Activated CD8-positive, alpha-beta T cell treated with anti-CD3 and anti-CD28 coated beads for 36 hours (primary cell): ENCODE data around the gene GABPB1. TPM values are rescaled to one million over a fixed set of nuclear protein-coding genes. Genes with fewer than 3 reads are reported as not detected.
"Not testable (repeated sequence)": the region's sequence is repeated elsewhere in the genome, so short reads cannot be mapped to it uniquely, and the experiment has no call there.

ENCODE experiments used
- ATAC-seq: fragments of 200-7000 bp; cut with Tn5 transposase; one replicate; pipeline ENCODE4 v1.10.0; 2021; ENCODE audit warnings: mild to moderate bottlenecking, moderate library complexity
- CTCF ChIA-PET: fragments of 350-600 bp; sonication (Branson Sonifier 250); formaldehyde crosslinking; loops from one replicate; lab custom pipeline; 2021; ENCODE audit warnings: antibody characterized with exemption; lab: Charles Lee
- POLR2A ChIA-PET: fragments of 350-600 bp; sonication (Branson Sonifier 250); formaldehyde crosslinking; loops from one replicate; lab custom pipeline; 2021; ENCODE audit warnings: antibody characterized with exemption; lab: Charles Lee
- DNase-seq: peaks from one replicate; pipeline ENCODE4 v3.0.0-alpha.2; 2020
- H3K27ac Mint-ChIP-seq: one replicate; pipeline ENCODE4 v1.8.0; 2021; ENCODE audit warnings: mild to moderate bottlenecking, mixed read lengths
- H3K27me3 Mint-ChIP-seq: one replicate; pipeline ENCODE4 v1.8.0; 2021; ENCODE audit warnings: mixed read lengths
- H3K36me3 Mint-ChIP-seq: one replicate; pipeline ENCODE4 v1.8.0; 2021; ENCODE audit warnings: low read depth, mixed read lengths
- H3K4me1 Mint-ChIP-seq: one replicate; pipeline ENCODE4 v1.8.0; 2021; ENCODE audit warnings: low read depth, mixed read lengths
- H3K4me3 Mint-ChIP-seq: one replicate; pipeline ENCODE4 v1.8.0; 2021; ENCODE audit warnings: mild to moderate bottlenecking, moderate library complexity, mixed read lengths
- H3K9me3 Mint-ChIP-seq: one replicate; pipeline ENCODE4 v1.8.0; 2021; ENCODE audit warnings: mixed read lengths
- intact Hi-C: fragments of 100-400 bp; cut with micrococcal nuclease; formaldehyde crosslinking; loops from one replicate; pipeline ENCODE4 v1.10.0; 2022
- total RNA-seq, 2 experiments: library from RNA; stranded (reverse); gene quantifications; one replicate each; pipeline ENCODE4 v1.2.3, GENCODE V29; 2021
- TF ChIP-seq, protein P1 (sequence below): fragments of 200-600 bp; IDR thresholded peaks from one replicate; pipeline ENCODE4 v1.8.0; 2022; ENCODE audit warnings: antibody characterized with exemption, mild to moderate bottlenecking

GABPB1 gene
- total RNA-seq, 2 experiments from 2014 or later = 33.2 to 36.2 TPM

DNA sequence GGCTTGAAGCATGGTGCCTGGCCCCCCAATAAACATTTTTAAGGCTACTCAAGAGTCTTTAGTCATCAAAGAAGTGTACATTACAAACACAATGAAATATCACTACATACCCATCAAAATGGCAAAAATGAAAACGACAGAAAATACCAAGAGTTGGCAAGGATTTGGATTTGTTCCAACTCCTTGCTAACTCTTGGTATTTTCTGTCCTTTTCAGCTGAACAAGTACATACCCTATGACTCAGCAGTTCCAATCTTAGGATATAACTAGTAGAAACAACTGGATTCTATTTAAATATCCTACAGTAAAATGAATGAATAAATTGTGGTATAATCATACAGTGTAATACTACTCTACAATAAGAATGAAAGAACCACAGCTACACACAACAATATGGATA, 25.1 kb upstream of the GABPB1 start:
- intact Hi-C loops = no loop called here
- no peak for ATAC-seq
- no peaks in the 10 kb centered on the region for H3K36me3 Mint-ChIP-seq
- POLR2A ChIA-PET = interaction anchor here (4.0 kb wide), 1 partner anchor 24 kb away, joined by 24 read pairs; the partner anchor contains the start of gene GABPB1
- no peaks in the 10 kb centered on the region for H3K9me3 Mint-ChIP-seq
- no peak overlapping the region for H3K27ac Mint-ChIP-seq
- TF ChIP-seq, protein P1, sequence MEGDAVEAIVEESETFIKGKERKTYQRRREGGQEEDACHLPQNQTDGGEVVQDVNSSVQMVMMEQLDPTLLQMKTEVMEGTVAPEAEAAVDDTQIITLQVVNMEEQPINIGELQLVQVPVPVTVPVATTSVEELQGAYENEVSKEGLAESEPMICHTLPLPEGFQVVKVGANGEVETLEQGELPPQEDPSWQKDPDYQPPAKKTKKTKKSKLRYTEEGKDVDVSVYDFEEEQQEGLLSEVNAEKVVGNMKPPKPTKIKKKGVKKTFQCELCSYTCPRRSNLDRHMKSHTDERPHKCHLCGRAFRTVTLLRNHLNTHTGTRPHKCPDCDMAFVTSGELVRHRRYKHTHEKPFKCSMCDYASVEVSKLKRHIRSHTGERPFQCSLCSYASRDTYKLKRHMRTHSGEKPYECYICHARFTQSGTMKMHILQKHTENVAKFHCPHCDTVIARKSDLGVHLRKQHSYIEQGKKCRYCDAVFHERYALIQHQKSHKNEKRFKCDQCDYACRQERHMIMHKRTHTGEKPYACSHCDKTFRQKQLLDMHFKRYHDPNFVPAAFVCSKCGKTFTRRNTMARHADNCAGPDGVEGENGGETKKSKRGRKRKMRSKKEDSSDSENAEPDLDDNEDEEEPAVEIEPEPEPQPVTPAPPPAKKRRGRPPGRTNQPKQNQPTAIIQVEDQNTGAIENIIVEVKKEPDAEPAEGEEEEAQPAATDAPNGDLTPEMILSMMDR = no peak
- CTCF ChIA-PET = no interaction called here
- DNase-seq = no peak
- H3K4me1 Mint-ChIP-seq = peaks cover 18% of the 10 kb centered on the region
- no peaks in the 10 kb centered on the region for H3K27me3 Mint-ChIP-seq
- no peak overlapping the region for H3K4me3 Mint-ChIP-seq

- ATAC-seq, DNase-seq, H3K27ac Mint-ChIP-seq, H3K4me3 Mint-ChIP-seq, H3K27me3 Mint-ChIP-seq, intact Hi-C loops, H3K36me3 Mint-ChIP-seq, H3K9me3 Mint-ChIP-seq: not testable (repeated sequence)
- POLR2A ChIA-PET = interaction anchor here (4.0 kb wide), 1 partner anchor 24 kb away, joined by 24 read pairs; the partner anchor contains the start of gene GABPB1
- CTCF ChIA-PET = interaction anchor here (0.7 to 1.0 kb wide), 2 partner anchors 27 to 557 kb away, joined by 3 to 4 read pairs; no protein-coding TSS in a partner anchor
- H3K4me1 Mint-ChIP-seq = peaks cover 18% of the 10 kb centered on the region
These were observed 24.4 kb upstream of the GABPB1 start for GRCh38 chr15:50379413-50379812.

DNA sequence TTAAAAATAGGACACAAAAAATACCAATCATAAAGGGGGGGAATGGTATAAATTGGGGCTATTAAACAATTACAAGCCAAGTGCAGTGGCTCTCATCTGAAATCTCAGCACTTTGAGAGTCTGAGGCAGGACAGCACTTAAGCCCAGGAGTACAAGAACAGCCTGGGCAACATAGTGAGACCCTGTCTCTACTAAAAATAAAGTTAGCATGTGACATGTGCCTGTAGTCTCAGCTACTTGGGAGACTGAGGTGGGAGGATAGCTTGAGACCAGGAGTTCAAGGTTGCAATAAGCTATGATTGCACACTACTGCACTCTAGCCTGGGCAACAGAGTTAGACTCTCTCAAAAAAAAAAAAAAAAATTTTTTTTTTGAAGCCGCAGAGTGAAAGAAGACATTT, 23.8 kb upstream of the GABPB1 start:
- H3K9me3 Mint-ChIP-seq = no peaks in the 10 kb centered on the region
- intact Hi-C loops = no loop called here
- TF ChIP-seq, protein P1 = no peak
- ChIA-PET CTCF (interaction anchor here (0.7 to 1.0 kb wide), 2 partner anchors 26 to 558 kb away, joined by 3 to 4 read pairs; no protein-coding TSS in a partner anchor), POLR2A (interaction anchor here (1.1 to 4.0 kb wide), 2 partner anchors 23 to 37 kb away, joined by 3 to 24 read pairs; partner anchors contain the start of gene GABPB1)
- H3K4me3 Mint-ChIP-seq = no peak overlapping the region
- H3K4me1 Mint-ChIP-seq = peaks cover 18% of the 10 kb centered on the region
- peak overlapping the region; percentile 86 for H3K27ac Mint-ChIP-seq
- H3K27me3 Mint-ChIP-seq = no peaks in the 10 kb centered on the region
- ATAC-seq (no peak), DNase-seq (no peak)
- no peaks in the 10 kb centered on the region for H3K36me3 Mint-ChIP-seq

DNA sequence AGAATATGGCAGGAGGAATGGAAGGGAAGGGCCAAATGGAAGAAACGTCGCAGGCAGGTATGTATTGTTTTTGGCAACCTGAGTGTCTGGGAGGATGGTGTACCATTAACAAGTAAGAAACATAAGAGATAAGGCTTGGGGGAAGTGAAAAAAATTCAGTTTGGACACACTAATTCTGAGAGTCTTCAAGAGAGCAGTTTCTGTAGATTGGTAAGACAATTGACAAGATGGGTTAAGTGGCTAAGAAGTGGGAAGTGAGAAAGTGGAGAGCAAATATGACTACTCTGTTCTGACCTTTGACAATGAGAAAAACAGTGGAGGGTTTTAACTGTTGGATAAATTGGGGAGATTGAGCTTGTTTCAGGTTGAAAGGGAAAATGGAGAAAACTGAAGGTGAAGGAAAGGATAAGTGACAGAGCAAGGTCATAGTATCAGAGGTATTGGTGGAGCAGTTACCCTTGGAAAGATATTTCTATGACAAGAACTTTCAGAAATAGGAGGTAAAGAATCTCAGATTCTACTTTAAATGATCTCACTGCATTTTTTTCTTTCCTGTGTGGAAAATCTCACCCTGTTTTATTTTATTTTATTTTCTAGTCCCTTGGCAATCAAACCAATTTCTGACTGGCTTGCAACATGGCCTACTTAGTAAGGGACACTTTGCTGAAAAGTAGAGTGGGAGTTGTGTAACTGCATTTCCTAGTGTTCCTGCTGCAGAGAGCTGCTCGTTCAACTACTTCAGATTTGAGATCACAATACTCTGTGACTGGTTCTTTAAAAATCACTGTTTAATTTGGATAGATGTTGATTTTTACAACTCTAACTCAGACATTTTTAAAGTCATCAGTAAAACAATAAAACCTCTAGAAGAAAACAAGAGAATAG, 23.1 kb upstream of the GABPB1 start:
- CTCF ChIA-PET = no interaction called here
- Mint-ChIP-seq H3K9me3 (no peaks in the 10 kb centered on the region), H3K27ac (peak overlapping the region; percentile 86), H3K36me3 (no peaks in the 10 kb centered on the region), H3K4me1 (peaks cover 18% of the 10 kb centered on the region), H3K4me3 (peak overlapping the region; percentile 1), H3K27me3 (no peaks in the 10 kb centered on the region)
- DNase-seq = no peak
- POLR2A ChIA-PET = interaction anchor here (1.0 to 4.0 kb wide), 4 partner anchors 20 to 195 kb away, joined by 3 to 24 read pairs (median 3); partner anchors contain the start of gene GABPB1
- TF ChIP-seq, protein P1 = no peak
- ATAC-seq = peak; percentile 95
- intact Hi-C loops = no loop called here

- H3K27me3 Mint-ChIP-seq, ATAC-seq, DNase-seq, H3K27ac Mint-ChIP-seq, intact Hi-C loops, H3K9me3 Mint-ChIP-seq, CTCF ChIA-PET, H3K4me3 Mint-ChIP-seq: not testable (repeated sequence)
- peaks cover 12% of the 10 kb centered on the region for H3K4me1 Mint-ChIP-seq
- H3K36me3 Mint-ChIP-seq = peaks cover 19% of the 10 kb centered on the region
- POLR2A ChIA-PET = interaction anchor here (1.0 kb wide), 1 partner anchor 14 kb away, joined by 3 read pairs; the partner anchor contains the start of gene GABPB1
These were observed 14.6 kb upstream of the GABPB1 start for GRCh38 chr15:50369564-50369963.
